ENCODE data around the gene CEBPA.

Gene CEBPA

GRCh38 chr19:33302175-33302973 lies at the start of gene CEBPA:
Gene CEBPA (minus strand): TSS chr19:33302534. CDS start chr19:33302414, 120 bp downstream.
- peak; percentile 55 for DNase-seq

DNA sequence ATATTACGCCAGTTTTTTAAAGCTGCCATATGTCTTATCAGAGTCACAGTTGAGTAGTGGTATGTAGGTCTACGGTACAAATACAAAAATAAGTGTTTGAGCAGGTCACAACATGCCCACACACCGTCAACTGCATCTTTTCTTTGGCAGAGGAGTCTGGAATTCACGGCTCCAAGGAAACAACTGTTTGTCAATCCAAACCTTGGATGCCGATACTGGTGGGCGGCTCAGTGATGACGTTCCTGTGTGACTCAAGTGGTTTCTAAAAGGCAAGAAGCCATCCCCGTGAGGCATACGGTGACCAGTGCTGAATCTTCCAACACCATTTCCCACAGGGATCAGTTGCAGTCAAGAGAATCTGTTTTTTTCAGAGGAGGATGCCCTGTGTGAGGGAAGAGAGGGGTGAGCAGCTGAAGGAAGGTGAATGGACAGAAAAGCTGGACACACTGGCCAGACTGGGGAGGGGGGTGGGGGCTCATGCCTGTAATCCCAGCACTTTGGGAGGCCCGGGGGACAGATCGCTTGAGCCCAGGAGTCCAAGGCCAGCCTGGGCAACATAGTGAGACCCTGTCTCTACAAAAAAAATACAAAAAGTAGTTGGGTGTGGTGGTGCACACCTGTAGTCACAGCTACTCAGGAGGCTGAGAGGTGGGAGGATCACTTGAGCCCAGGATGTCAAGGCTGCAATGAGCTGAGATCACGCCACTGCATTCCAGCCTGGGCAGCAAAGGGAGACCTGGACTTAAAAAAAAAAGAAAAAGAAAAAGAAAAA lies 48.4 kb upstream of the CEBPA start:
- DNase-seq: no peak

GRCh38 chr19:33349319-33350289 lies 47.3 kb upstream of the CEBPA start:
- DNase-seq: no peak

GRCh38 chr19:33348301-33349010 lies 46.1 kb upstream of the CEBPA start:
- no peak for DNase-seq

DNA sequence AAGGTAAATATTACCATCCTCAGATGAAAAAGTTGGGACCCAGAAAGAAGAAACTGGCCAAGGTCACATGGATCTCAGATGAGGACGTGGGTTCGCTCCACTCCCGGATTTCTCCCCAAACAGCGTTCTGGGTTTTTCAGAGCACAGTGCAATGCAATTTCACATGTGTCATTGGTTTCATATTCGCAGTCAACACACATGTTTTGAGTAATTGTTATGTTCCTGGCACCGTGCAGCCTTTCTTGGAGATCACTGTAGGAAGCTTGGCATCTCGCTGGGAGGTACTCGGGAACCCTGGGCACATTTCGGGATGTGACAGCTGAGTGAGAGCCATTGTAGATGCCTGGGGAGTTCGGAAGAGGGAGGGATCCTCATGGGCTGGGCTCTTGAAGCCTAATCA lies 45.0 kb upstream of the CEBPA start:
- DNase-seq: no peak

DNA sequence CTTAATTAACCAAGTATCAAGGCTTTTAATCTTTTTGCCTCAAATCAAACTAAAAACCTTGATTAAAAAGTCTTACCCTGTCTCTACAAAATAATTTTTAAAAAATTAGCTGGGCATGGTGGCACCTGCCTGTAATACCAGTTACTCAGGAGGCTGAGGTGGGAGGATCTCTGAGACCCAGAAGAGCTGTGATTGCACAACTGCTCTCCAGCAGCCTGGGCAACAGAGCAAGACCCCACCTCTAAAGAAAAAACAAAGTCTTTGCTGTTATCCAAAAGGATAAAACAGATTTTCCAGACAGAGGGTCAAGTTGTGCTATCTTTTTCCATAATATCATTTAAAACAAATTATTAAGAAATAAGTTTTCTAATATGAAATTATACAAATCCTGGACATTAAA lies 44.3 kb upstream of the CEBPA start:
- no peak for DNase-seq

- no peak for DNase-seq
These were observed 42.8 kb upstream of the CEBPA start for GRCh38 chr19:33345163-33345562.

GRCh38 chr19:33344573-33344925 lies 42.2 kb upstream of the CEBPA start:
- no peak for DNase-seq

- DNase-seq: no peak
These were observed 41.7 kb upstream of the CEBPA start for GRCh38 chr19:33343859-33344572.

DNA sequence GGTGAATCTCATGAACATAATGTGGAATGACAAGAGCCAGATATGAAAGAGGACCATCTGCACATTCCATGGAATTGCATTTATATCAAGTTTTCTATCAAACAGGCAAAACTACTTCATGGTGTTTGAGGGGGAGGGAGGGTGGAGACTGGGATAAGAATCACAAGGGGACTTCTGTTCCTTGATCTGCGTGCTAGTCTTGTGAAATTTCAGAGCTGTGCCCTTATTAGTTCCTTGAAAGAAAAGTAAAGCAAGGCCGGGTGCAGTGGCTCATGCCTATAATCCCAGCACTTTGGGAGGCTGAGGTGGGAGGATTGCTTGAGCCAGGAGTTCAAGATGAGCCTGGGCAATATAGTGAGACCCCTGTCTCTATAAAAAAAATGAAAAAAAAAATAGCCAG lies 41.0 kb upstream of the CEBPA start:
- DNase-seq: no peak

DNA sequence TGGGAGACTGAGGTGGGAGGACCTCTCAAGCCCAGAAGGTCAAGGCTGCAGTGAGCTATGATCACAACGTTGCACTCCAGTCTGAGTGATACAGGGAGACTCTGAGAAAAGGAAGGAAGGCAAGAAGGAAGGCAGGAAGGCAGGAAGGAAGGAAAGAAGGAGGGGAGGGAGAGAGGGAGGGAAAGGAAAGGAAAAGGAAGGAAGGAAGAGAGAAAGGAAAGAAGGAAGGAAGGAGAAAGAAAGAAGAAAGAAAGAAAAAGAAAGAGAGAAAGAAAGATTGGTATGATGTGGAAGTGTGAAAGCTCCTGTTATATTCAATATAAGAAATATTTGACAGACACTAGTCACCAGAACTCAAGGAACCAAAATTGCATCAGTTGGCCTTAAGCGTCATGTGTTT lies 38.7 kb upstream of the CEBPA start:
- DNase-seq: no peak

DNA sequence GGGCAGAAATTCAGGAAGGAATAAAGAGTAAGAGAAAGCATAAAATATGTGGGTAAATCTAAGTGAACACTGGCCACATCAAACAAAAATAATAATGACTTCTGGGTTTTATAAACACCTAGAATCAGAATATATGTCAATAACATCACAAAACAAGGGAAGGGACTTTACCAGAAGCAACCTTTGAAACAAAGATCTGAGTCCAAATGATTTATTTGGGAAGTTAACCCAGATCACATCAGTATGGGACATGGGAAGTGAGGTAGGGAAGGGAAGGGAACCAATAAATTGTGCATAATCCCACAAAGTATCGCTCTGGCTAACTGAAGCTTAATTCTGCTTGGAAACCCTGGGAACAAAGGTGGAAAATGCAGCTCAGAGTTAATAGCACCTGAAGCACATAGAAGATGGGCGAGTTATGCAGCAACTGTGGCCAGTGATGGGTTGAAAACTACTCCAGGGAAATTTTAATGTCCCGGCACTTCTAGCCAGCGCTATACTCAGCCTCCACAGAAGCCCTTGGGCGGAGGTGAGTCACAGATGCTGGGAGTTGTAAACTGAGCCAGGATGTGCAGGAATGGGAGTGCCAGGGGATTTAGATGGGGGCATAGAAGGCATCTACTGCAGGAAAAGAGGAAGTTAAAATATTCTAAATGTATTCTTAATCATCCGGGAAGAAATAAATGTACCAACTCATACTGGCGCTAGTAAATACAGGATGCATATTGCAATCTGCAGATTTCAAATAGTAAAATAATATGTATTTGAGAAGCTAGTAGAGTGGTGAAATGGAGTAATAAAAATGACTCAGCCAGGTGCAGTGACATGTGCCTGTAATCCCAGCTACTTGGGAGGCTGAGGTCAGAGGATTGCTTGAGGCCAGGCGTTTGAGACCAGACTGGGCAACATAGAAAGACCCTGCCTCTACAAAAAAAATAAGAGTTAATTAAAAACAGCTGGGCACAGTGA lies 37.0 kb upstream of the CEBPA start:
- DNase-seq: no peak

GRCh38 chr19:33335446-33335845 lies 33.1 kb upstream of the CEBPA start:
- DNase-seq: no peak

GRCh38 chr19:33334271-33334670 lies 31.9 kb upstream of the CEBPA start:
- no peak for DNase-seq

- no peak for DNase-seq
These were observed 31.3 kb upstream of the CEBPA start for GRCh38 chr19:33333642-33334041.

DNA sequence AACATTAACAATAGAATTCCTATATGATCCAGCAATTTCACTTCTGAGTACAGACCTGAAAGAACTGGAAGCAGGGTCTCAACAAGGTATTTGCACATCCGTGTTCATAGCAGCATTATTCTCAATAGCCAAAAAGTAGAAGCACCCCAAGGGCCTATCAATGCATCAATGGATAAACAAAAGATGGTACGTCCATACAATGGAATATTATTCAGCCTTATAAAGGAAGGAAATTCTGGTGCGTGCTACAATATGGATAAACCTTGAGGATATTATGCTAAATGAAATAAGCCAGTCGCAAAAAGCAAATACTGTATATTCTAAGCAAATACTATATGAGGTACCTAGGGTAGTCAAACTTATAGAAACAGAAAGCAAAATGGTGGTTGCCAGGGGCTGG lies 30.8 kb upstream of the CEBPA start:
- DNase-seq: no peak

DNA sequence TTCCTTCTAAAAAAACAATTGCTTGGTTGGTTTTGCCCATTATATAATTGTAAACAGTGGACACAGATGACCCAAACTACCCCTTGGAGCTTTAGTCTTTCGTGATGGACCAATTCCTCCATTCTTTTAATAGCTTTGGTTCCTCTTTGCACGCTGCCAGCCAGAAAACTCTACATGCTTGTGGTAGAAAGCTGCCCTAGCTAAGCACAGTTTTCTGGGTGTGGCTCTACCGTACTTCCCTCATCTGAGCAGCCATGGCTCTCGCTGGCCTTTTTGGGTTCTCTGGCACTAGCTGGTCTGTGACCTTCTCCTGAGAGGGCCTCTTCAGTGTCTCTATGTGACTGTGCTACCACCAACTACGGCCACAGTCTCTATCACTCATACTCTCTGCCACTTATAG lies 29.9 kb upstream of the CEBPA start:
- DNase-seq: no peak

- DNase-seq: no peak
These were observed 27.4 kb upstream of the CEBPA start for GRCh38 chr19:33329736-33330135.

DNA sequence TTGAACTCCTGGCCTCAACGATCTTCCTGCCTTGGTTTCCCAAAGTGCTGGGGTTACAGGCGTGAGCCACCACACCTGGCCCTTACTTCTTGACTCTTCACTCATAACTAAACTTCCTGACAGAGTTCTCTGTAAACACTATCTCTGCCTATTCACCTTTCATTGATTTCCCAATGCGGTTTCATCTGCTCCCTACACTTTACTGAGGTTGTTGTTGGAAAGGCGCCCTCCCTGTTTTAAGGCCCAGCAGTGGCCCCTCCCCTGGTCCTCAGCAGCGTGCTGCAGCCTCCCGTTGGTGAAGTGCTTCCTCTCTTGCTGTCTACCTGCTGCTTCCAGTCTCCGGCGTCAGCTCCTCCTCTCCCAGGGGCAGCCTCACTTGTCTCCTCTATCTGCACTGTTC lies 26.7 kb upstream of the CEBPA start:
- no peak for DNase-seq

GRCh38 chr19:33325920-33326319 lies 23.6 kb upstream of the CEBPA start:
- DNase-seq: no peak

DNA sequence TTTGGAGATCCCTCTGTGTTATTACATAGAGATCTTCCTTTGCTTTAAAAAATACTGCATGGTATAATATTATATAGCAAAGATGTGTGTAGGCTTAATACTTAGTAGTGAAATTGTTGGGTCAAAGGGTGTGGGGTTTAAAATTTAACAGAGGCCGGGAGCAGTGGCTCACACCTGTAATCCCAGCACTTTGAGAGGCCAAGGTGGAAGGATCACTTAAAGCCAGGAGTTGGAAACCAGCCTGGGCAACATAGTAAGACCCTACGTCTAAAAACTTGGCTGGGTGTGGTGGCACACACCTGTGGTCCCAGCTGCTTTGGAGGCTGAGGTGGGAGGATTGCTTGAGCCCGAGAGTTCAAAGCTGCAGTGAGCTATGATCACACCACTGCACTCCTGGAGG lies 22.3 kb upstream of the CEBPA start:
- no peak for DNase-seq
